Mesothelial cell of epicardium (in vitro differentiated cells): ENCODE data around the gene RRP36. TPM values are rescaled to one million over a fixed set of nuclear protein-coding genes. Genes with fewer than 3 reads are reported as not detected.
A peak's percentile ranks its signal among the peaks of the same experiment; 100 is the strongest.

ENCODE experiments used
- DNase-seq, 2 experiments: peaks; one replicate each; pipeline ENCODE4 v3.0.0; 2021; ENCODE audit warnings: low spot score in 2 of 2; ENCODE audit not compliant: unreplicated experiment in 2 of 2
- H3K27ac Mint-ChIP-seq: 2 replicates; pipeline ENCODE4 v1.8.0; 2021; ENCODE audit warnings: mixed read lengths
- H3K27me3 Mint-ChIP-seq: 2 replicates; pipeline ENCODE4 v1.8.0; 2021; ENCODE audit warnings: low read depth, mixed read lengths
- H3K36me3 Mint-ChIP-seq: 2 replicates; pipeline ENCODE4 v1.8.0; 2021; ENCODE audit warnings: mixed read lengths
- H3K4me1 Mint-ChIP-seq: 2 replicates; pipeline ENCODE4 v1.8.0; 2021; ENCODE audit warnings: mixed read lengths
- H3K4me3 Mint-ChIP-seq: 2 replicates; pipeline ENCODE4 v1.8.0; 2021; ENCODE audit warnings: mild to moderate bottlenecking, moderate library complexity, mixed read lengths
- H3K9me3 Mint-ChIP-seq: 2 replicates; pipeline ENCODE4 v1.8.0; 2021; ENCODE audit warnings: mixed read lengths
- total RNA-seq: library from RNA; stranded (reverse); gene quantifications from 3 replicates; pipeline ENCODE4 v1.2.1, GENCODE V29; 2021
- TF ChIP-seq, protein P1 (sequence below): fragments of 200-600 bp; sonication (generic); IDR thresholded peaks from one replicate; pipeline ENCODE4 v1.5.0; 2021; ENCODE audit warnings: antibody characterized with exemption; ENCODE audit not compliant: unreplicated experiment

The RRP36 gene
- total RNA-seq, 1 donor from 2014 or later: 44.2 TPM

DNA sequence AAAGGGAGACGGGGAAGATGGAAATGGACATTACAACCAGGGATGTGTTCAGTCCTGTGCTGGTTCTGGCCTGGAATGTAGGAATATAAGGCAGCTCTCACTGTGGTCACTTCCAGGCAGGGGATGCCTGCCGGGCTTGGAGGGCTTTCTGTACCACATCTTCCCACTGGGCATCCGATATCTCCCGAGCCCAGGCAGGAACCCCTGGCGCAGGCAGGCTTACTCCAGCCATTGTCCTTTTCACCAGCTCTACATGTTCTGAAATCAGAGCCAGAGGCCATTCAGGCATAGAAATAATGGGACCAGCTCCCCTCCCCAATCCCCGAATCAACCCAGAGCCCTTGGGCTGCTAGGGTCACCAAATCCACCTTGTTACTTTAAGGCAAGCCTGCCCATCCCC, 9.1 kb upstream of the RRP36 start:
- no peak for DNase-seq
- Mint-ChIP-seq H3K27ac (no peak overlapping the region), H3K4me3 (peak overlapping the region; percentile 89), H3K4me1 (peaks cover 38% of the 10 kb centered on the region), H3K36me3 (peaks cover 12% of the 10 kb centered on the region), H3K27me3 (no peaks in the 10 kb centered on the region), H3K9me3 (no peaks in the 10 kb centered on the region)
- TF ChIP-seq, protein P1, sequence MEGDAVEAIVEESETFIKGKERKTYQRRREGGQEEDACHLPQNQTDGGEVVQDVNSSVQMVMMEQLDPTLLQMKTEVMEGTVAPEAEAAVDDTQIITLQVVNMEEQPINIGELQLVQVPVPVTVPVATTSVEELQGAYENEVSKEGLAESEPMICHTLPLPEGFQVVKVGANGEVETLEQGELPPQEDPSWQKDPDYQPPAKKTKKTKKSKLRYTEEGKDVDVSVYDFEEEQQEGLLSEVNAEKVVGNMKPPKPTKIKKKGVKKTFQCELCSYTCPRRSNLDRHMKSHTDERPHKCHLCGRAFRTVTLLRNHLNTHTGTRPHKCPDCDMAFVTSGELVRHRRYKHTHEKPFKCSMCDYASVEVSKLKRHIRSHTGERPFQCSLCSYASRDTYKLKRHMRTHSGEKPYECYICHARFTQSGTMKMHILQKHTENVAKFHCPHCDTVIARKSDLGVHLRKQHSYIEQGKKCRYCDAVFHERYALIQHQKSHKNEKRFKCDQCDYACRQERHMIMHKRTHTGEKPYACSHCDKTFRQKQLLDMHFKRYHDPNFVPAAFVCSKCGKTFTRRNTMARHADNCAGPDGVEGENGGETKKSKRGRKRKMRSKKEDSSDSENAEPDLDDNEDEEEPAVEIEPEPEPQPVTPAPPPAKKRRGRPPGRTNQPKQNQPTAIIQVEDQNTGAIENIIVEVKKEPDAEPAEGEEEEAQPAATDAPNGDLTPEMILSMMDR: no peak

DNA sequence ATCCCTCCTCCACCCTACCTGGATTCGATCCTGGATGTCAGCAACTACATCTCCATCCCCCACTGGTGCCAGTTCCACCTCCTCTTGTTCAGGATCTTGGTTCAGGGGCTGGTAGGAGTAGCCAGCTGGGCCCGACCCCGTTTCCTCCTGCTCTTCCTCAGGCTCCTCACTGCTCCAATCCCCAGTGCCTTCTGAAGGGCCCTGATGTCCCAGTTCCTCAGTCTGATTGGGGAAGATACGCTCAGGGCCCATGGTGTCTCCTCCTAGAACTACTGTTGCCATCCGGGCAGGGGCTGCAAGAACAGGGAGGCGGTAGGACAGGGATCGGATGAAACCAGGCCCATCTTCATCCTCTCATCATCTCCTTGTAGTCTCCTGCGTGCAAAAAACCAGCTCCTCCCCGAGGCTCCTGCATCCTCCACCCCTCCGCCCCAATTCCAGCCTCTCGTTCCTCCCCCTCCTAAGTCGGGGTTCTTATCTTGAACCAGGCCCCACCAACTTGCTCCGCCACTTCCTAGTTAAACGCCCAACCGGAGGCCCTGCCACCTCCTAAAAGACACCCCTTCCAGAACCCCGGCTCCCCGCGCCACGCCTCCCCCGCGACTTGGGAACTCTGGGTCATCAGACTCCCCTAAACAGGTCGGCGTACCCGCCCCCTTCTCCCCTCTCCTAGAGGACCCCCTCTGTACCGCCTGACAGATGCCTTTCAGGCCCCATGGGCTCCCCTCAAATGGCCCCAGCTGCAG, 8.2 kb upstream of the RRP36 start:
- Mint-ChIP-seq H3K36me3 (peaks cover 19% of the 10 kb centered on the region), H3K4me3 (peak overlapping the region; percentile 89), H3K9me3 (no peaks in the 10 kb centered on the region), H3K27ac (peak overlapping the region; percentile 81), H3K27me3 (no peaks in the 10 kb centered on the region), H3K4me1 (peaks cover 38% of the 10 kb centered on the region)
- DNase-seq: no peak
- TF ChIP-seq, protein P1: no peak

DNA sequence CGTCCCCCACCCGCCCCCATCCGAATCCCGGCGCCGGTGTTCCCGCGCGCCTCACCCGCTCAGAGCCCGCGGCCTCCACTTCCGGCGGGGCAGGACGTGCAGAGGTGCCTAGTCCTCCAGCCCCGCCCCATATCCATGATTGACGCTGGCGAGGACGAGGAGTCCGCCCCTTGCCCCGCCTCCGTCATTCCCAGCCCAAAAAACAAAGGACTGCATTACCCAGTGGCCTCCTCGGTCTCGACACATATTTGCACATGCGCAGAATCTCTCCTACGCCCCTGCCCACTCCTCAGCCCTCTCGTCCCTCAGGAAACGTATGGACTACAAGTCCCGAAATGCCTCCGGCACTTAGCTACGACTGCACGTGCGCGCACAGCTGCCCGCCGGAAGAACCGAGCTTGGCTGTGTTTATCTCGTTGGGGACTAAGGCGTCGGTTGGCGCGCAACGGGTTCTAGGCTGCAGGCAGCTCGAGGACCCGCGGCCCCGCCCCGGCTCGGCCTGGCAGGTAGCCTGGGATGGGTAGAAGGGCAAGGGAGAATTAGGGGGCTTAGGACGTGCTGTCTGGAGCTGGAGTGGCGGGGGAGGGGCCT, 7.5 kb upstream of the RRP36 start, which contains the start of the genes KLHDC3 and MEA1:
TSS of gene KLHDC3 (plus strand) at position 407 of the 591 bp plus-strand sequence. CDS start 2,944 bp downstream, outside the sequence.
TSS of gene MEA1 (minus strand) at position 104 of the 591 bp plus-strand sequence. CDS start 133 bp downstream, outside the sequence.
- peak within 1 kb of the TSS; percentile 89 for H3K4me3 Mint-ChIP-seq
- H3K27ac Mint-ChIP-seq: peak within 1 kb of the TSS; percentile 81
- TF ChIP-seq, protein P1: no peak
- no peaks in the 10 kb centered on the region for H3K9me3 Mint-ChIP-seq
- no peaks in the 10 kb centered on the region for H3K27me3 Mint-ChIP-seq
- peak; percentile 97 to 99 for DNase-seq
- H3K4me1 Mint-ChIP-seq: peaks cover 38% of the 10 kb centered on the region
- peaks cover 22% of the 10 kb centered on the region for H3K36me3 Mint-ChIP-seq

DNA sequence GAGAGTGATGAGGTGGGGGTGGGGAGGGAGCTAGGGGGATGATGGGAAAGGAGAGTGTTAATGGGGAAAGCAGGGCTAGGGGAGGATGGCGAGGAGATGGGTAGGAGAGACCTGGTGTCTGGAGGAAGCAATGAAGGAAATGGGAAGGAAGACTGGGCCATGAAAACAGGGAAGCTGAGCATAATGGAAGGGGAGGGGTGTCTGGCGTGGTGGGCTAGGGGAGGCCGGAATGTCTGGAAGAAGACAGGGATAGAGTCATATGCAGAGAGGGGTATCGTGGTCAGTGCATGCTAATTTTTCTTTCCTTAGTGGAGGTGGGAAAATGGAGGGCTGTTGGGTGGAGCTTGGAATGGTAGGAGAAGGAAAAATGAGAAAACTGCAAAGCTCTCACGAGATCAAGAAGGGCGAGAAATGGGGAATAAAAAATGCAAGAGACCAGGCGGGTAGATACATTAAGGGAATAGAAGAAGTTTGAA, 7.0 kb upstream of the RRP36 start:
- peaks cover 38% of the 10 kb centered on the region for H3K4me1 Mint-ChIP-seq
- peak in 1 of 2 experiments; percentile 44 for DNase-seq
- H3K27me3 Mint-ChIP-seq: no peaks in the 10 kb centered on the region
- TF ChIP-seq, protein P1: no peak
- H3K36me3 Mint-ChIP-seq: peaks cover 23% of the 10 kb centered on the region
- no peaks in the 10 kb centered on the region for H3K9me3 Mint-ChIP-seq
- H3K4me3 Mint-ChIP-seq: peak overlapping the region; percentile 89
- H3K27ac Mint-ChIP-seq: peak overlapping the region; percentile 81

DNA sequence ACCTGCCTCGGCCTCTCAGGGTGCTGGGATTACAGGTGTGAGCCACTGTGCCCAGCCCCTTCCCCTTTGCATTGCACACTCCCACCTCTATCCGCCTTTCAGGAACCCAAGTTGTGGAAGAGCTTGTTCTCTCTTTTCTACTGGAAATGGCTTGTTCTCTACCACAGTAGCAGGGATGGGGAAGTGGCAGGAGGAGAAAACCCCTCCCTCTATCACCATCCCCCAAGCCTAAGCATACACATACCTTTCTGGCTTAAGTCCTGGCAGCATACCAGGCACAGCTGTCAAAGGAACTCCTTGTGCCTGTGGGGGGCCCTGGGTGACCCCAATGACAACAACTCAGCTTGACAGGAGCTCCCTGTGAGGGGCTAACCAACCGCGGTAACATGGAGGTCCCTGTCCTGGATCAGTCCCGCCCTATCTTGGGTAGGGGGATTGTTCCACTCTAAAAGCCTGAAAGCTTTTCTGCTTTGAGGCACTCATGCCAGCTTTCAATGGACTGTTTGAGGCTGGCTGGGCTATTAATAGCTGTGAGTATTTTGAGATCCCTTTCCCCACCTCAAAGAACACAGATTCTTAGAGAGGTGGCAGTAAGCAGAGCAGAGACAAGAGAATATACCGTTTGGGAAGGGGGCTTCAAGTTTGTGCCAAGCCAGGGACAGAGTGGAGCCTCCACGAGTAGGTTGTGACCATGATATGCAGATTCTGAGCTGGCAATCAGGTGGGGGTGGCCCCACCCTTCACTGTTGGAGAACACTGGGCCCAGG, 5.1 kb upstream of the RRP36 start:
- peak overlapping the region; percentile 48 for H3K4me3 Mint-ChIP-seq
- peaks cover 16% of the 10 kb centered on the region for H3K36me3 Mint-ChIP-seq
- peak overlapping the region; percentile 24 for H3K27ac Mint-ChIP-seq
- peaks cover 38% of the 10 kb centered on the region for H3K4me1 Mint-ChIP-seq
- H3K9me3 Mint-ChIP-seq: no peaks in the 10 kb centered on the region
- no peak for DNase-seq
- no peaks in the 10 kb centered on the region for H3K27me3 Mint-ChIP-seq
- TF ChIP-seq, protein P1: no peak
